Endothelial cell of umbilical vein (primary cell): ENCODE measurements around the gene ST6GALNAC4. TPM values are rescaled to one million over a fixed set of nuclear protein-coding genes. Genes with fewer than 3 reads are reported as not detected.

ENCODE experiments used
- BruUV-seq: library from RNA; stranded (reverse); fragments of 400-500 nt; replicated peaks from 2 replicates; lab custom pipeline; 2021; lab: Mats Ljungman, UMichigan
- CTCF ChIA-PET: fragments of 300-600, 350-600 bp; sonication (Branson Sonifier 250); formaldehyde crosslinking; loops from one replicate; lab custom pipeline; 2021; ENCODE audit warnings: antibody characterized with exemption, inconsistent platforms; lab: Charles Lee
- POLR2A ChIA-PET: fragments of 300-600, 350-600 bp; sonication (Branson Sonifier 250); formaldehyde crosslinking; loops from one replicate; lab custom pipeline; 2021; ENCODE audit warnings: antibody characterized with exemption, inconsistent platforms; lab: Charles Lee
- DNase-seq: peaks from one replicate; pipeline ENCODE4 v3.0.0-alpha.2; 2011; ENCODE audit warnings: low read depth, low spot score
- FAIRE-seq: peaks from 2 replicates; lab custom pipeline; 2011; peaks lifted over from hg19 to GRCh38; lab: Jason Lieb, UNC
- H2AFZ ChIP-seq: 2 replicates; pipeline ENCODE4 v1.6.0; 2012; ENCODE audit warnings: low read depth, low read length, control low read depth, inconsistent platforms
- H3K27ac ChIP-seq: 2 replicates; pipeline ENCODE4 v1.5.1; 2011; ENCODE audit warnings: low read depth, mild to moderate bottlenecking, control low read depth, low read length, moderate library complexity; ENCODE audit not compliant: insufficient read depth
- H3K27me3 ChIP-seq, 2 experiments: 2 replicates each; pipeline versions ENCODE4 v1.6.0 to v1.6.1; 2011; ENCODE audit warnings: low read length in 2 of 2, mixed read lengths in 1 of 2; ENCODE audit not compliant: control insufficient read depth in 2 of 2, insufficient read depth in 2 of 2
- H3K36me3 ChIP-seq, 2 experiments: 2 replicates in 1 of 2; 3 replicates in 1 of 2; pipeline ENCODE4 v1.5.1; 2011; ENCODE audit warnings: low read length in 2 of 2, mild to moderate bottlenecking in 1 of 2, moderate library complexity in 1 of 2; ENCODE audit not compliant: control insufficient read depth in 2 of 2, insufficient read depth in 2 of 2; ENCODE audit errors: extremely low read depth in 1 of 2
- H3K4me1 ChIP-seq: 3 replicates; pipeline ENCODE4 v1.5.1; 2011; ENCODE audit warnings: mild to moderate bottlenecking, low read length; ENCODE audit not compliant: control insufficient read depth, insufficient read depth; ENCODE audit errors: extremely low read depth
- H3K4me2 ChIP-seq: 2 replicates; pipeline ENCODE4 v1.6.1; 2011; ENCODE audit warnings: low read length, control low read depth, mixed read lengths; ENCODE audit not compliant: insufficient read depth
- H3K4me3 ChIP-seq, 3 experiments: fragments of 200-600 bp in 1 of 3; sonication (generic), shearing (Covaris generic) in 1 of 3; replicated peaks in 1 of 3; 2 replicates each; pipeline ENCODE4 v1.5.1; 2011 to 2016; ENCODE audit warnings: control low read depth in 3 of 3, low read length in 3 of 3, mild to moderate bottlenecking in 2 of 3, inconsistent platforms in 1 of 3, low read depth in 1 of 3, moderate library complexity in 1 of 3; ENCODE audit not compliant: insufficient read depth in 1 of 3
- H3K79me2 ChIP-seq: 2 replicates; pipeline ENCODE4 v1.6.0; 2012; ENCODE audit warnings: low read length, inconsistent platforms; ENCODE audit not compliant: control insufficient read depth, insufficient read depth
- H3K9ac ChIP-seq: replicated peaks from 2 replicates; pipeline ENCODE3; 2011; ENCODE audit warnings: low read length, control low read depth; ENCODE audit not compliant: insufficient read depth; ENCODE audit errors: extremely low read depth
- H3K9me1 ChIP-seq: replicated peaks from 3 replicates; pipeline ENCODE4 v1.6.0; 2011; ENCODE audit warnings: mild to moderate bottlenecking, low read length; ENCODE audit not compliant: control insufficient read depth, insufficient read depth; ENCODE audit errors: extremely low read depth
- H3K9me3 ChIP-seq: replicated peaks from 2 replicates; pipeline ENCODE4 v1.5.1; 2012; ENCODE audit warnings: low read length, inconsistent platforms; ENCODE audit not compliant: control insufficient read depth, insufficient read depth
- H4K20me1 ChIP-seq: replicated peaks from 2 replicates; pipeline ENCODE3; 2011; ENCODE audit warnings: mild to moderate bottlenecking, low read length; ENCODE audit not compliant: control insufficient read depth, insufficient read depth; ENCODE audit errors: extremely low read depth
- CTCF ChIP-seq, 2 donors: IDR thresholded peaks; 1 replicate in 1 of 2; 2 replicates in 1 of 2; pipeline ENCODE4 v1.5.1; 2011; ENCODE audit warnings: low read length in 2 of 2, mild to moderate bottlenecking in 2 of 2, moderate library complexity in 2 of 2, control low read depth in 1 of 2, inconsistent platforms in 1 of 2, low read depth in 1 of 2; ENCODE audit not compliant: insufficient read depth in 1 of 2; ENCODE audit errors: extremely low read depth in 1 of 2
- EZH2 ChIP-seq: IDR thresholded peaks from 2 replicates; pipeline ENCODE4 v1.6.1; 2012; ENCODE audit warnings: borderline replicate concordance, low read depth, mild to moderate bottlenecking, moderate library complexity, low read length, inconsistent platforms; ENCODE audit not compliant: severe bottlenecking
- GATA2 ChIP-seq: IDR thresholded peaks from 2 replicates; pipeline ENCODE4 v1.7.0; 2011; ENCODE audit warnings: low read depth, mild to moderate bottlenecking, moderate library complexity, mixed read lengths, low read length; ENCODE audit not compliant: insufficient read length, insufficient read depth
- JUN ChIP-seq: IDR thresholded peaks from 2 replicates; pipeline ENCODE4 v1.6.1; 2011; ENCODE audit warnings: borderline replicate concordance, low read depth; ENCODE audit not compliant: insufficient read length, insufficient read depth
- MAX ChIP-seq: IDR thresholded peaks from 2 replicates; pipeline ENCODE4 v1.6.1; 2011; ENCODE audit not compliant: insufficient read depth, insufficient read length
- POLR2AphosphoS5 ChIP-seq: IDR thresholded peaks from 2 replicates; pipeline ENCODE4 v1.6.1; 2012; ENCODE audit warnings: low read depth, mild to moderate bottlenecking, control low read depth, low read length, moderate library complexity; ENCODE audit not compliant: insufficient read depth
- dilution Hi-C: fragments of 300-500 bp; cut with MboI; formaldehyde crosslinking; loops from one replicate; pipeline ENCODE4 v1.15.0; 2019; ENCODE audit warnings: low sequenced_read_pairs; ENCODE audit not compliant: extremely low pct_ligation_motif_present
- intact Hi-C: fragments of 100-400 bp; cut with micrococcal nuclease; formaldehyde crosslinking; loops from one replicate; pipeline ENCODE4 v1.10.0; 2022
- polyA plus RNA-seq, 4 experiments: library from polyadenylated mRNA; depleted of rRNA in 3 of 4; stranded (reverse) in 3 of 4; unstranded in 1 of 4; fragments of >200 nt; gene quantifications; 2 replicates each; pipeline versions ENCODE4 v1.2.1 to v1.2.3, GENCODE V29; 2011 to 2012; ENCODE audit warnings: missing spikeins in 1 of 4
- total RNA-seq: library from RNA; stranded (reverse); gene quantifications from 2 replicates; pipeline ENCODE4 v1.2.3, GENCODE V29; 2021

Gene ST6GALNAC4
- total and polyA plus RNA-seq, 2 donors (not counting 3 experiments of a cell fraction or from before 2014, with no cell fraction given): 45.9 to 85.3 TPM

- TF ChIP-seq JUN (peak; percentile 21), CTCF (IDR thresholded peaks at IDR 0.05; ENCODE audit: extremely low read depth in 1 of 2, insufficient read depth in 1 of 2, low read depth in 1 of 2, low read length in 2 of 2) (no peak)
- Histone ChIP-seq H3K4me1 (peaks cover 6% of the 10 kb centered on the region), H3K4me2 (no peak overlapping the region), H3K9me3 (no peaks in the 10 kb centered on the region), H3K36me3 (no peaks in the 10 kb centered on the region), H3K27me3 (no peaks in the 10 kb centered on the region), H3K27ac (no peak overlapping the region), H3K4me3 (no peak overlapping the region), H2AFZ (no peak overlapping the region), H3K9ac (no peak overlapping the region), H3K9me1 (no peaks in the 10 kb centered on the region), H4K20me1 (no peaks in the 10 kb centered on the region), H3K79me2 (no peaks in the 10 kb centered on the region)
- POLR2A ChIA-PET: interaction anchor here (0.5 kb wide), 1 partner anchor 162 kb away, joined by 3 read pairs; no protein-coding TSS in a partner anchor
- FAIRE-seq (no peak), DNase-seq (peak; percentile 21)
- no TSS peak for BruUV-seq
- CTCF ChIA-PET: interaction anchor here (3.2 to 3.3 kb wide), 2 partner anchors 12 to 80 kb away, joined by 21 to 22 read pairs; no protein-coding TSS in a partner anchor
- dilution Hi-C loops (no loop called here), intact Hi-C loops (no loop called here)
Observed at GRCh38 chr9:127955294-127956015, 38.6 kb upstream of the ST6GALNAC4 start.

DNA sequence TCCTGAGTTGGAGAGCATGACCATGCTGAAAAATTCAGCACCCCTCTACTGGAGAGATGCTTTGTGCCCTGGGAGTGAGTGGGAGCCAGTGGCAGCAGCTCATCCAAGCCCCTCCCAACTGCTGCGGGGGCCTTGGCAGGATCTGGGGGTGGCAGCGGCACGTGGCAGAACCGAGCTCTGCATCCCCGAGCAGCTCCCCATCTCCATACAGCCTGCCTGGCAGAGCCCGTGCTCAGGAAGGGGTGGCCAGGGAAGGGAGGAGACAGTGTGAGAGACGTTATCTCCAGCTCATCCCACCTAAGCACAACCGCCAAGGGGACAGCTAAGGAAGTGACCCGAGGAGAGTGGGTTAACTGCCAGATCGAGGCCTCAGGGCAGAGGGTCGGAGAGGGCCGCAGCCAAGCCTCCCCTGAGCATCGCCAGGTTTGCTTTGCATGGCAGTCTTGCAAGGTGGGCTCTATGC is 38.0 kb upstream of the ST6GALNAC4 start:
- BruUV-seq: no TSS peak
- no peak overlapping the region for H3K4me3 ChIP-seq
- dilution Hi-C loops: no loop called here
- intact Hi-C loops: no loop called here
- H3K79me2 ChIP-seq: no peaks in the 10 kb centered on the region
- FAIRE-seq (no peak), DNase-seq (no peak)
- no peak for TF ChIP-seq JUN
- no peak for TF ChIP-seq POLR2AphosphoS5
- TF ChIP-seq GATA2: no peak
- TF ChIP-seq EZH2: no peak
- no peak for TF ChIP-seq MAX
- H2AFZ ChIP-seq: no peak overlapping the region
- no peaks in the 10 kb centered on the region for H3K9me1 ChIP-seq
- ChIA-PET POLR2A (interaction anchor here (0.5 kb wide), 1 partner anchor 163 kb away, joined by 3 read pairs; no protein-coding TSS in a partner anchor), CTCF (interaction anchor here (3.2 to 3.3 kb wide), 2 partner anchors 11 to 80 kb away, joined by 21 to 22 read pairs; no protein-coding TSS in a partner anchor)
- no peak overlapping the region for H3K27ac ChIP-seq
- H3K9ac ChIP-seq: no peak overlapping the region
- no peak overlapping the region for H3K4me2 ChIP-seq
- peaks cover 6% of the 10 kb centered on the region for H3K4me1 ChIP-seq
- H4K20me1 ChIP-seq: no peaks in the 10 kb centered on the region
- H3K9me3 ChIP-seq: no peaks in the 10 kb centered on the region
- no peaks in the 10 kb centered on the region for H3K36me3 ChIP-seq
- H3K27me3 ChIP-seq: no peaks in the 10 kb centered on the region
